ENCODE data around the gene CNGA4. TPM values are rescaled to one million over a fixed set of nuclear protein-coding genes. Genes with fewer than 3 reads are reported as not detected.

Gene CNGA4
- total and polyA plus RNA-seq, 2 donors (not counting 1 experiment from before 2014, with no cell fraction given) = 0.79 to 1.9 TPM

DNA sequence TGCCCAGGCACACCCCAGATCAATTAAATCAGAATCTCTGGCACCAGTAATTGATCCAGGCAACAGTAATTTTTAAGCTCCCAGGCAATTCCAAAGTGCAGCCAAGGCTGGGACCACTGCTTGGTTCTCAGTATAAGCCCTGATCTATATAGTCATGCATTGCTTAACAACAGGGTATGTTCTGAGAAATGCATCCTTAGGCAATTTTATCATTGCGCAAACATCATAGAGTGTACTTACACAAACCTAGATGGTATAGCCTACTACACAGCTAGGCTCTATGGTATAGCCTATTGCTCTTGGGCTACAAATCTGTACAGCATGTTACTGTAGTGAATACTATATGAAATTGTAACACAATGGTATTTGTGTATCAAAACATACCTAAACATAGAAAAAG is 34.2 kb upstream of the CNGA4 start:
- H4K20me1 ChIP-seq (ENCODE audit: control insufficient read depth, insufficient read depth, low read length, poor library complexity, severe bottlenecking) = no peaks in the 10 kb centered on the region
- no peaks in the 10 kb centered on the region for H3K9me3 Mint-ChIP-seq (ENCODE audit: insufficient read depth)
- H3K4me3 Mint-ChIP-seq = no peak overlapping the region
- no peaks in the 10 kb centered on the region for H3K79me2 ChIP-seq (ENCODE audit: control insufficient read depth, insufficient read depth, low read length)
- intact Hi-C loops (cut with micrococcal nuclease) = no loop called here
- WGBS (ENCODE audit: insufficient coverage) = no CpG with 5 or more reads among the region's 1 CpG
- no peak overlapping the region for H2AFZ ChIP-seq (ENCODE audit: insufficient read depth, low read depth, low read length, poor library complexity, severe bottlenecking)
- no peak overlapping the region for H3K4me2 ChIP-seq (replicated peaks; ENCODE audit: low read depth, low read length, poor library complexity, severe bottlenecking)
- no peak overlapping the region for H3K4me3 ChIP-seq (ENCODE audit: control extremely low read depth in 1 of 5, extremely low read depth in 1 of 5, insufficient read depth in 1 of 5, low read depth in 2 of 5, low read length in 4 of 5)
- no peak for TF ChIP-seq EZH2 (IDR thresholded peaks at IDR 0.05; ENCODE audit: borderline replicate concordance, insufficient read depth, low read depth, low read length, poor library complexity, severe bottlenecking)
- TF ChIP-seq, protein P1, sequence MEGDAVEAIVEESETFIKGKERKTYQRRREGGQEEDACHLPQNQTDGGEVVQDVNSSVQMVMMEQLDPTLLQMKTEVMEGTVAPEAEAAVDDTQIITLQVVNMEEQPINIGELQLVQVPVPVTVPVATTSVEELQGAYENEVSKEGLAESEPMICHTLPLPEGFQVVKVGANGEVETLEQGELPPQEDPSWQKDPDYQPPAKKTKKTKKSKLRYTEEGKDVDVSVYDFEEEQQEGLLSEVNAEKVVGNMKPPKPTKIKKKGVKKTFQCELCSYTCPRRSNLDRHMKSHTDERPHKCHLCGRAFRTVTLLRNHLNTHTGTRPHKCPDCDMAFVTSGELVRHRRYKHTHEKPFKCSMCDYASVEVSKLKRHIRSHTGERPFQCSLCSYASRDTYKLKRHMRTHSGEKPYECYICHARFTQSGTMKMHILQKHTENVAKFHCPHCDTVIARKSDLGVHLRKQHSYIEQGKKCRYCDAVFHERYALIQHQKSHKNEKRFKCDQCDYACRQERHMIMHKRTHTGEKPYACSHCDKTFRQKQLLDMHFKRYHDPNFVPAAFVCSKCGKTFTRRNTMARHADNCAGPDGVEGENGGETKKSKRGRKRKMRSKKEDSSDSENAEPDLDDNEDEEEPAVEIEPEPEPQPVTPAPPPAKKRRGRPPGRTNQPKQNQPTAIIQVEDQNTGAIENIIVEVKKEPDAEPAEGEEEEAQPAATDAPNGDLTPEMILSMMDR (IDR thresholded peaks at IDR 0.05) = no peak
- no peak for DNase-seq
- H3K27me3 Mint-ChIP-seq = no peaks in the 10 kb centered on the region
- ChIA-PET CTCF (no interaction called here), POLR2A (no interaction called here)
- peaks cover 0 to 8% of the 10 kb centered on the region in 2 experiments for H3K36me3 ChIP-seq (replicated peaks in 1 of 2; ENCODE audit: control extremely low read depth in 1 of 2, control insufficient read depth in 1 of 2, extremely low read depth in 1 of 2, insufficient read depth in 2 of 2, low read length in 1 of 2)
- H3K4me1 Mint-ChIP-seq = peaks cover 9% of the 10 kb centered on the region
- H3K9ac ChIP-seq (ENCODE audit: low read length) = no peak overlapping the region
- H3K4me1 ChIP-seq (ENCODE audit: control insufficient read depth in 2 of 2, insufficient read depth in 2 of 2, low read length in 2 of 2) = peaks cover 0 to 3% of the 10 kb centered on the region in 2 donors
- ATAC-seq (ENCODE audit: low read depth) = no peak
- no peak overlapping the region for H3K27ac Mint-ChIP-seq
- no peak overlapping the region for H3K27ac ChIP-seq (ENCODE audit: low read length in 2 of 2)
- H3K9me3 ChIP-seq (ENCODE audit: control extremely low read depth in 1 of 3, control insufficient read depth in 2 of 3, insufficient read depth in 1 of 3, low read length in 2 of 3) = no peaks in the 10 kb centered on the region
- H3K27me3 ChIP-seq (replicated peaks in 1 of 4; ENCODE audit: control extremely low read depth in 1 of 4, control insufficient read depth in 3 of 4, insufficient read depth in 4 of 4, low read length in 3 of 4) = no peaks in the 10 kb centered on the region

DNA sequence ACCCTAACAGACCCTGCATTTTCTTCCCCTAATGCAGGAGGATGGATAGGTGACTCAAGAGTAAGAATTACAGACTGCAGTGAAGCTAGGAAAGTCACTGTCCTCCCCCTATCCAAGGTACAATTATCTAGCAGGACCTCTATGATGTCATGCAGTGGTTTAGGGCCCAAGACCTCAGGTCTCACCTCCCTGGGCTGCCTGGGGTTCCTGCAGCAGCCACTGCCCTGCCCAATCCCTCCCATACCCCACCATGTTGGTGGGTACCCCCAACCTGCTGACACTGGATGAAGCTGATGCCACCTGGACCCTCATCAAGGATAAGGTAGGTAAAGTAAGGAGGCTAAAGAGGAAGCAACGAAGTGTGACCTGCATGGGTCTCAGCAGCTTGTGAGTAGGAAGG is 33.5 kb upstream of the CNGA4 start, which contains the start of gene C11orf42:
Gene C11orf42 (plus strand): TSS at position 192 of the 400 bp plus-strand sequence. CDS start 59 bp downstream, at position 251.
- no peaks in the 10 kb centered on the region for H3K9me3 Mint-ChIP-seq (ENCODE audit: insufficient read depth)
- WGBS (ENCODE audit: insufficient coverage) = no CpG with 5 or more reads among the region's 1 CpG
- no peaks in the 10 kb centered on the region for H3K9me3 ChIP-seq (ENCODE audit: control extremely low read depth in 1 of 3, control insufficient read depth in 2 of 3, insufficient read depth in 1 of 3, low read length in 2 of 3)
- peaks cover 0 to 3% of the 10 kb centered on the region in 2 donors for H3K4me1 ChIP-seq (ENCODE audit: control insufficient read depth in 2 of 2, insufficient read depth in 2 of 2, low read length in 2 of 2)
- H3K79me2 ChIP-seq (ENCODE audit: control insufficient read depth, insufficient read depth, low read length) = no peaks in the 10 kb centered on the region
- no peak for DNase-seq
- H3K4me2 ChIP-seq (replicated peaks; ENCODE audit: low read depth, low read length, poor library complexity, severe bottlenecking) = no peak within 1 kb of the TSS
- CTCF ChIA-PET = no interaction called here
- no peak within 1 kb of the TSS for H3K27ac ChIP-seq (ENCODE audit: low read length in 2 of 2)
- no peak within 1 kb of the TSS for H3K27ac Mint-ChIP-seq
- no peak within 1 kb of the TSS for H3K4me3 ChIP-seq (ENCODE audit: control extremely low read depth in 1 of 5, extremely low read depth in 1 of 5, insufficient read depth in 1 of 5, low read depth in 2 of 5, low read length in 4 of 5)
- TF ChIP-seq, protein P1 (IDR thresholded peaks at IDR 0.05) = no peak
- no peak for TF ChIP-seq EZH2 (IDR thresholded peaks at IDR 0.05; ENCODE audit: borderline replicate concordance, insufficient read depth, low read depth, low read length, poor library complexity, severe bottlenecking)
- peaks cover 9% of the 10 kb centered on the region for H3K4me1 Mint-ChIP-seq
- no peak within 1 kb of the TSS for H3K4me3 Mint-ChIP-seq
- no peak within 1 kb of the TSS for H3K9ac ChIP-seq (ENCODE audit: low read length)
- no peak for ATAC-seq (ENCODE audit: low read depth)
- H2AFZ ChIP-seq (ENCODE audit: insufficient read depth, low read depth, low read length, poor library complexity, severe bottlenecking) = no peak within 1 kb of the TSS
- POLR2A ChIA-PET = no interaction called here
- no peaks in the 10 kb centered on the region for H3K27me3 Mint-ChIP-seq
- H3K27me3 ChIP-seq (replicated peaks in 1 of 4; ENCODE audit: control extremely low read depth in 1 of 4, control insufficient read depth in 3 of 4, insufficient read depth in 4 of 4, low read length in 3 of 4) = no peaks in the 10 kb centered on the region
- peaks cover 0 to 8% of the 10 kb centered on the region in 2 experiments for H3K36me3 ChIP-seq (replicated peaks in 1 of 2; ENCODE audit: control extremely low read depth in 1 of 2, control insufficient read depth in 1 of 2, extremely low read depth in 1 of 2, insufficient read depth in 2 of 2, low read length in 1 of 2)
- intact Hi-C loops (cut with micrococcal nuclease) = no loop called here
- no peaks in the 10 kb centered on the region for H4K20me1 ChIP-seq (ENCODE audit: control insufficient read depth, insufficient read depth, low read length, poor library complexity, severe bottlenecking)

All from B cell (primary cell).